GM19397 (cell line): ENCODE results near the gene AHSG.

ENCODE experiments used
- ATAC-seq: cut with Tn5 transposase; IDR thresholded peaks from one replicate; pipeline ENCODE4 v1.9.1; 2021; ENCODE audit warnings: mild to moderate bottlenecking, moderate library complexity; ENCODE audit not compliant: unreplicated experiment

Gene AHSG

GRCh38 chr3:186592682-186593081 lies 20.2 kb upstream of the AHSG start:
- no peak for ATAC-seq

- no peak for ATAC-seq
These were observed 19.0 kb upstream of the AHSG start for GRCh38 chr3:186593862-186594261.

GRCh38 chr3:186594591-186595113 lies 18.2 kb upstream of the AHSG start:
- no peak for ATAC-seq

DNA sequence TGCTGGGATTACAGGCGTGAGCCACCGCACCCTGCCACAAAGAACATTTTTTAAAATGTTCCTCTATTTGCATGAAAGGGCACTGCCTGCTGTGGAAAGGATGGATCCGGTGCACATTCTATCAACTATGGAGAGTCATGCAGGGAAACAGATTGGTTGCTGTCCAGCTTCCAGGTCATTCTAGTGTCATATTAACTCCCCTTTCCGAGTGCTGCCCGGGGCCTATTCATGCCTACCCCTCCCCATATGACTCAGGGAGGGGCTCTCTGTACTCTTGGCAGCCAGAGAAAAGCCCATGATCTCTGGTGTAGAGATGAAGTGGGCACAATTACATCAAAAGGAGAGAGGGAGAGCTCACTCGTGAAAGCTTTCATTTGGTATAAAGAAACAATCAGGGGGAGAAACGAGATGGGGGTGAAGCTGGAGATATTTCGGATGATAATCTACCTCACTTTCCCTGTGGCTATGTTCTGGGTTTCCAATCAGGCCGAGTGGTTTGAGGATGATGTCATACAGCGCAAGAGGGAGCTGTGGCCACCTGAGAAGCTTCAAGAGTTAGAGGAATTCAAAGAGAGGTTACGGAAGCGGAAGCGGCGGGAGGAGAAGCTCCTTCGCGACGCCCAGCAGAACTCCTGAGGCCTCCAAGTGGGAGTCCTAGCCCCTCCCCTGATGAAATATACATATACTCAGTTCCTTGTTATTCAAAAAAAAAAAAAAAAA lies 16.1 kb upstream of the AHSG start:
- ATAC-seq = no peak

- ATAC-seq = no peak
These were observed 14.6 kb upstream of the AHSG start for GRCh38 chr3:186598108-186598784.

- no peak for ATAC-seq
These were observed 14.1 kb upstream of the AHSG start for GRCh38 chr3:186598794-186599141.

DNA sequence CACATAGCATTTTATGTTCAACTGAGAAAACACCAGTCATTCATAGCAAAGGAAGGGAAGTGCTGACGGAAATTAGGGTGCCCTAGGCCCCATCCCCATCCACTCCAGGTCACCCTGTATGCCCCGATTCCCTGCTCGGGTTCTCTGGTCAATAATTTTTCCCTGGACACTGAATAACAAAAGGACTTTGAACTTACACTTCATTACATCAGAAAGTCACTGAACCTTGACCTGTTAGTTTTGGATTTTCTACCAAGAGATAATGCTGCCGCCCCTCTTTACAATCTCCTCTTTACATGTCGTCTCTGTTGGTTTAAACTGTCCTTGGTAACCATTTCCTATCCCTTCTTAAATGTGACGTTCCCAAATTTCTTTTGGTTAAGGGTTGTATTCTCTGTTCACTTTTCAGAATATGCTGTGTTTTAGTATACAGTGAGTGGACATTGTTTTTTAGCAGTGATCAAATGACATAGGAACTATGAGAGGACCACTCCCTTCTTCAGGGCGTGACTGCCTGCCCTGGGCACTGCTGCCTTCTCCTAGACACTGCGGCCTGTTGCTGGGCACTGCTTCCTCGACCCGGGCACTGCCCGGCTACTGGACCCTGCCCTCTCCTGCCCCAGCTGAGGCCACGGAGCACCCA lies 13.6 kb upstream of the AHSG start:
- no peak for ATAC-seq

- ATAC-seq = no peak
These were observed 13.1 kb upstream of the AHSG start for GRCh38 chr3:186599785-186600166.

- ATAC-seq = no peak
These were observed 12.0 kb upstream of the AHSG start for GRCh38 chr3:186600896-186601295.

GRCh38 chr3:186603159-186603558 lies 9.7 kb upstream of the AHSG start:
- ATAC-seq = no peak

- ATAC-seq = no peak
These were observed 7.8 kb upstream of the AHSG start for GRCh38 chr3:186605078-186605477.

DNA sequence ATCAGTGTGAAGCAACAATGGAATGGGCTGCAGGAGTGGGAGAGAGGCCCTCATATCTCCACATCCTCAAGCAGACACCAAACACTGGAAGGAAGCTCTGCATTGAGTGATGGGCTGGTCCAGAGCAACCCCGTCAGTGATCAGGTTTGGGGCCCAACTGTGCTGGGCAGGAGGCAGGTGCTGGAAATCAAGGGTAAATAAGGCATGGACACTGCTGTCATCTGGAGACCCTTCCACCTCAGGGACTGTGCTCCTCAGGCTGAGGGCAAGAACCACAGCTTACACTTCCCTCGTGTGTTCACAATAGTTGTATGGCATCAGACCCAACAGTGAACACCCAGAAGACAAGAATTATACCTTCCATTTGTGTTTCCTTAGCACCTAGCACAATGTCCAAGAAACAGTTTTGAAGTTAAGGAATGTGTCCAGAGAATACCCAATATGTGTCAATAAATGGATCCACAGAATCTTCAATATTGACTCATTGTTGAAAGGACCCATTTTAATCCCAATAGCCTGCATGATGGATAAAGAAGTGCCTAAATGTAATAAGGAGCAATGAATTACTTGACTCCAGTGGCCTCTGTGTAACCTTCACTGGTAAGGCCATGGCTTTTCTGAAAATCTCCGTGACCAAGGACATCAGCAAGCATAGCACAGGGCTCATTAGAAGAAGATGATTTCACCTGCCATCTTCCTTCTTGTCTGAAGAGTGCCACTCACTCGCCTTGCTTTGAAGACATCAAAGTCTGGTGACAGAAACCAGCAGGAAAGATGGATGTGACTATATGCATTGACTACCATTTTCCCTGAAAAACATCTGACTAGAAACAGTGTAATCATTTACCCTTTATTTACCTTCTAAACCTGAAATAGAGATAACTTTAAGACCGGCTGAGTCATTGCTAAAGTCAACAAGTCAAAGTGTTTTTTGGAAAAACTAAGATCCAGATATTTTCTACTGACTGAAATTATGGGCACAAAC lies 7.0 kb upstream of the AHSG start:
- no peak for ATAC-seq

GRCh38 chr3:186608624-186609215 lies 4.1 kb upstream of the AHSG start:
- ATAC-seq = no peak

- ATAC-seq = no peak
These were observed 3.5 kb upstream of the AHSG start for GRCh38 chr3:186609247-186609868.

DNA sequence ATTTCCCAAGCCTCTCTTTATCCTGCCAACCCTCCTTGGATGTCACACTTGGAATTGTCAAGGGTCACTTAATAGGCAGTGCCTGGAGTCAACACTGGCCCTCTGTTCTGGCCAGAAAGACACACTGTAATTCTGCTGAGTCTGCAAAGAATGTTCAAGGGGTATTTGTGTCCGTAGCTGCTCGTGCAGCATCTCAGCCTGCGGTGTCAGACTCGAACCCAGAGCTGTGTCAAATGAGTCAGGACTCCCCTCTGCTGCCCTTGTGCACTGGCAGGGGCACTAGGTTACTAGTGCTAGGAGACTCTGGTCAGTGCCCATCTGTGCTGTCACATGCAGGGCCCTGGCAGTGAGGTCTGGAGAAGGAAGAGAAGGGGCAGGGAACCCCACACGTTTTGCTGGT lies 795 bp upstream of the AHSG start:
- ATAC-seq = no peak

- ATAC-seq = no peak
These were observed 891 bp downstream of the AHSG start for GRCh38 chr3:186613637-186614265.

- no peak for ATAC-seq
These were observed 1.4 kb downstream of the AHSG start for GRCh38 chr3:186614266-186614596.

DNA sequence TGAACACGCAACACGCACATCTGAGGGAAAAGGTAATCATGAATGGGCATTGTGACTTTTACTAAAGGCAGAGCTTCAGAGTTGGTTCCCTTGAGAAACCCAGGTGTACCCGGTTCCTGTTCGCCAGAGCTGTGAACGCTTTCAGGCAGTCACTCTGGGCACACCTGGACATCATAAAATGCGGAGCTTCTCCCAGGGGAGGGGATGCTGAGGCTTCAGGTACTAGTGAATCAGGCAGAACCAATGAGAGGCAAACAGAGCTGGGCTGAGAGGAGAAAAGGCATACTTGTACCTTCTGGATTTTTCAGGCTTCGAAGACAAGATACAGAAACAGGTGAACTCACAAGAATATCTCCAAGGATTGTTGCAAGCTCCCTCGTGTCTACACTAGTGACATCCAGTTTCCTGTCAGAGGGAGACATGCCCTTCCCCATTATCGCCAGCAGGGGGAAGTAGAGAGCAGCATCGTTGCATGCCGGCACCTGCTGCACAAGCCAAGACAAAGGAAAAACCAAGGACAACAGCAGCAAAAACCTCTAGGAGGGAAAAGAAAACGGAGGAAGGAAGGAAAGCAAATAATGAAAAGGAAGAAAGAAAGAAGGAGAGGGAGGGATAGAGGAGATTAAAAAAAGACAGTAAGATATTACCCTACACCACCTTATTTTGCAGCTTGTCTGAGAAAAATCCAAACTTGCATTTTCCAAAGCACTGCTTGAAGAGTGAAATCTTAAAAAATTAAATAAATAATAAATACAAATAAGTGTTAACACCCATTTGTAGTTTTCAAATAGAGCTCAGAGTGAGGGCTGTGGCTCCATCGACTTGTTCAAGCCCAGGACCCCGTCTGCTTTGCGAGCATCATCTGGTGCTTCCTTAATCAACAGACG lies 2.0 kb downstream of the AHSG start:
- ATAC-seq = no peak

GRCh38 chr3:186616299-186616617 lies 3.4 kb downstream of the AHSG start:
- ATAC-seq = no peak
